SKM-1 (cell line): ENCODE data around the gene C2orf42.
"Not testable (repeated sequence)": the region's sequence is repeated elsewhere in the genome, so short reads cannot be mapped to it uniquely, and the experiment has no call there.

ENCODE experiments used
- DNase-seq: peaks from one replicate; lab custom pipeline; 2025; ENCODE audit not compliant: unreplicated experiment; lab: John Stamatoyannopoulos, UW

The C2orf42 gene

DNA sequence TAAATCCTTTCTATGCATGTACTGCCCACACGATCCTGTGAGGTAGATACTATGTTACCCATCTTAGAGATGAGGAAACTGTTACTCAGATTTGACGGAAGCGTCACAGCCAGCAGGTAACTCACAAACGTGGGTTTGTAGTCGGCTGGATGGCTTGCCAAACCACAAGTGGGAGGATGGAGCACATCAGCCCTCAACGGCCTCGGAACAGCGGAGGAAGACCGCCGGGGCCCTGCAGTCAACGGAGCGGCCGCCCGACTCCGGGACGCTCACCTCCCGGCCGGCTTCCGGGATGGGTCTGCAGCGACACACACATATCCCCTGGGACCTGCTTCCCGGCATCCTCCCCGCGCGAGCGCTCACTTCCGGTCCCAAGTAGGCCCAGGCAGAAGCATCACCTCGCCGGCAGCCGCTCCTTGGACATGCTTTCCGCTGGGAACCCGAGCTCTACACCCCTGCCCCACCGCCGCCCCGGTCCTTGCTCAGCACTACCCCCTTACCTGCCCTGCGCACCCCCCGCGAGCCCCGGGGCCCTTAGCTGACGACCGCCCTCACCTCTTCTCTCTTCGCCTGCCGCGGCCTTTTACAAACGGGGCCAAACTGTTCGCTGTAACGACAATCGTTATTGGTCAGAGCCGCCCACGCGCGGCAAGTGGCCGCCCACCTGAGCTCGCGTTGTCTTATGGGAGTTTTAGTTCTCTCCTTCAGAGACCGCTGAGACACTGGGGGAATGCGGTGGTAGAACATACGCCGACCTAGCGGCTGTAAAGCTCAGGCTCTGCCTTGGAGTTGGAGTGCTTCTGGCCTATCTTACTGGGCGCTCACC, at the start of gene C2orf42:
Gene C2orf42 (minus strand): TSS at position 602 of the 826 bp plus-strand sequence. CDS start 9,034 bp downstream, outside the sequence.
- peak; percentile 92 for DNase-seq

DNA sequence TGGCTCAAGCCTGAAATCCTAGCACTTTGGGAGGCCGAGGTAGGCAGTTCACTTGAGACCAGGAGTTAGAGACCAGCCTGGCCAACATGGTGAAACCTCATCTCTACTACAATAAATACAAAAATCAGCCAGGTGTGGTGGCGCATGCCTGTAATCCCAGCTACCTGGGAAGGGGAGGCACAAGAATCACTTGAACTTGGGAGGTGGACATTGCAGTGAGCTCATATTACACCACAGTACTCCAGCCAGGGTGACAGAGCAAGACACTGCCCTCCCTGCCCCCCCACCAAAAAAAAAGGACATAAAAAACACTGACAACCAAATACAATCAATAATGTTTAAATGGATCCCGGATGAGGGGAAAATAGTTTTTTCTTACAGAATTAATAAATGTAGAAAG, 49.8 kb upstream of the C2orf42 start:
- DNase-seq: no peak

DNA sequence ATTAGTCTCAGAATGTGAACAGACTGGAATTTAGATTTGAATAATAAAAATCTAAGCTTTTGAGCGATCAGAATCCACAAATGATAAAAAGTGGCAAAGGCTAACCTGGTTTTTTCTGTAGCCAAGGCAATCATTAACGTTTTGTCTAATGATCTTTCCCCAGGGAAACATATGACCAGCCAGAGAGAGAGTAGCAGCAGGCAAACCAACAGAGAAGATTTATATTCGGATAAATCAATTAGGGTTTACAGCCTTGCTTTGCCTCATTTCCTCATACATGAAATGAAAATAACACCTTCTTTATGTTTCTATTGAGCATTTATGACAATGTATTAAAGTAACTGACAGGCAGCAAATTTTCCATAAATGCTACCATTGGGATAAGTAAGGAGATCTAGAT, 43.1 kb upstream of the C2orf42 start:
- no peak for DNase-seq

GRCh38 chr2:70226781-70227180, 36.0 kb upstream of the C2orf42 start:
- DNase-seq: no peak

DNA sequence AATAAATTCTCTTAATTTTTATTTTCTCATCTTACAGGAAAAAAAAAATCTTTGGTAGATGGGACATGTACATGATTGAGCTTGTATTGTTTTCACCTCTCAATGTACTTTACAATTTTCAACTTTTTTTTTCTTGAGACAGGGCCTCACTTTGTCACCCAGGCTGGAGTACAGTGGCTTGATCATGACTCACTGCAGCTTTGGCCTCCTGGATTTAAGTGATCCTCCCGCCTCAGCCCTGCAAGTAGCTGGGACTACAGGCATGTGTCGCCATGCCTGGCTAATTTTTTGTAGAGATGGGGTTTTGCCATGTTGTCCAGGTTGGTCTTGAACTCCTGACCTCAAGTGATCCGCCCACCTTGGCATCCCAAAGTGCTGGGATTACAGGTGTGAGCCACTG, 32.5 kb upstream of the C2orf42 start:
- DNase-seq: not testable (repeated sequence)

DNA sequence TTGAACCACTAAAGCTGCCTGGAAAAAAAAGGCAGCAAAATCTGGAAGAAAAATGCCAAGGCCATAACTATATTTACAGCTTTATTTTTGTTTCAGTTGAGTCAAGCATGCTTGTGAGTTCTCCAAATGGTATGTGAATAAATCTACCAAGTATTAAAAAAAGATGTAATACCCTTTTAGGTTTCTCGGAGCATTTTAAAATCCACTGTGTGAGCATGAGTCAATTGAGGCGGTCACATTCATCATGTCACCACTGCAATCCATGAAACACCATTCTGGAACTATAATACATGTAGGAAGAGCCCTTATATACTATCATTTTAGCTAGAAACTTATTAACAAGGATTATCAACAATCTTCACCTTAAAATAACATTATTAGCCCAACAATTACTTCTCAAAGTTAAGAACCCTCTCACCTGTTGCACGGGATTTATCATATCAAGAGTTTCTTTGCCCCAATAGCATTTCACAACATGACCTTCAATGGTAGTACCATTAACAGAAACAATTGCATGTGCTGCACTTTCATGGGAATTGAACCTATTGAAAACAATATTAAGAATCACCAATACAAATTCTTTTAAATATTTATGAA, 24.2 kb upstream of the C2orf42 start:
- no peak for DNase-seq

- DNase-seq: no peak
Observed at GRCh38 chr2:70214365-70214764, 23.5 kb upstream of the C2orf42 start.

- no peak for DNase-seq
Observed at GRCh38 chr2:70212298-70212932, 21.6 kb upstream of the C2orf42 start.

- no peak for DNase-seq
Observed at GRCh38 chr2:70211595-70211994, 20.8 kb upstream of the C2orf42 start.

DNA sequence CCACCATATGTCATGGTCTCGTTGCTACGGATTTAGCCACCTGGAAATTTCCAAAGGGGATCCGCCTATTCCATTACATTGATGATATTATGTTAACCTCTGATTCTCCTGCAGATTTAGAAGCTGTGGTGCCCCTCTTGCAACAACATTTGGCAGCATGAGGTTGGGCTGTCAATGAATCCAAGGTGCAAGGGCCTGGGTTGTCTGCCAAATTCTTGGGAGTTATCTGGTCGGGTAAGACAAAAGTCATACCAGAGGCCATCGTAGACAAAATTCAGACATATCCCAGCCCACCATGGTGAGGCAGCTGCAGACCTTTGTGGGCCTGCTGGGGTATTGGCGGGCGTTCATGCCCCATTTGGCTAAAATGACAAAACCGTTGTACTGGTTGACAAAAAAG, 13.6 kb upstream of the C2orf42 start:
- DNase-seq: no peak

DNA sequence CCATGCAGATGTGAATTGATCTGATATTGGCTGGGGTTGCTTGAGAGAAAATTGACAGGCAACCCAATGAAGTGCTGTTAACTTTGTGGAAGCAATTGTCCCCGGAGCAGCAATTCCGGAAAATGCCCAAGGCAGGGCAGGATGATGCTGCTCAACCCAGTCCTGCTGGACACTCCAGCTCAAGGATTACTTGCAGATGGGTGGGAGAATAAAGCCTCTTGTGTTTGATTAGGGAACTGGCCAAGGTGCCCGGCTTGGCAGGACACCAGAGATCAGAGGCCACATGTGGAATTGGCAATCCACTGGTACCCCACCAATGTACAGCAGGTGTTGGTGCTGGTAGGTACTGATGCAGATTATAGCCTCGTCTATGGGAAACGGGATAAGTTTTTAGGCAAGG, 12.3 kb upstream of the C2orf42 start:
- no peak for DNase-seq

DNA sequence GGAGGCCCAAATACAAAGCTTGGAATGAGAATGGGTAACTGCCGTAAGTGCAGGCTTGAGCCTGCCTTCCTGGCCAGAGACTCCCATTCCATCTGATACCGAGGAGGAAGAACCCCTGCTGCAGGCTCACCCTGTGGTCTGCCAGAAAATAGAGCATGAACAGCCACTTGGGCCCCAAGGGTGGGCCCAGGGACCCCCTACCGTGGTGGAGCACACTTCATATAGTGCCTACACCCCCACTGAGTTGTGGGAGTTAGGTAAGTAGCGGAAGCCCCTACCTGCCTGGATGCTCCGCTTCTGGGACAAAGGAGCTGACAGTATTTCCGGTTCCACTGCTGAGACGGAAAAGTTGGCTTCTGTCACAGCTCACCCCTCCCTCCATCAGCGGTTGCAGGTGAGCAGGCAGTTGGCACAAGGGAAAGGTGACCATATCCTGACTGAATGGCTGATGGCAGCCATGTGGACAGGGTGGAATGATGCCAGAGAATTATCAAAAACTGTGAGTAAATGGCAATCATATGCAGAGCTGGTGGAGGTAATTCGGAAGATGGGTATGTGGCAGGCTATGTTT, 11.5 kb upstream of the C2orf42 start:
- DNase-seq: no peak

DNA sequence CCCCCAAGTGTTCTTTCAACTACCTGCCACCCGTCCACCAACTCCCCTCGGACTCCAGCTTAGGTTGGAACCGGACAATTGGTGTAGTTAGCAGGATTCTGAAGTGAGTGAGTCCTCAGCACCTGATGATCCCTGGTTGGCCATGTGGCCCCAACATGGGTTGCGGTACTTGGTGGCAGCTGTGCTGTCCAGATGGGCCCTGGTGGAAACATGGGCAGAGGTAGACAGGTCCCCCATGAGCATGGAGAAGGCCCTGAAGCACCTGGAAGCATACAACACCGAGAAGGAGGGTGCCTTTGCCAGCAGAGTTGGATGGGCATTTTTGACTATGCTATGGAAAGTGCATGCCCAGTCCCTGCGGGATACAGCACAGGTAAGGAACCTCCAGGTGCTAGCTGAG, 11.0 kb upstream of the C2orf42 start:
- DNase-seq: no peak

- DNase-seq: no peak
Observed at GRCh38 chr2:70201225-70201768, 10.5 kb upstream of the C2orf42 start.

GRCh38 chr2:70199320-70199864, 8.6 kb upstream of the C2orf42 start:
- DNase-seq: no peak

DNA sequence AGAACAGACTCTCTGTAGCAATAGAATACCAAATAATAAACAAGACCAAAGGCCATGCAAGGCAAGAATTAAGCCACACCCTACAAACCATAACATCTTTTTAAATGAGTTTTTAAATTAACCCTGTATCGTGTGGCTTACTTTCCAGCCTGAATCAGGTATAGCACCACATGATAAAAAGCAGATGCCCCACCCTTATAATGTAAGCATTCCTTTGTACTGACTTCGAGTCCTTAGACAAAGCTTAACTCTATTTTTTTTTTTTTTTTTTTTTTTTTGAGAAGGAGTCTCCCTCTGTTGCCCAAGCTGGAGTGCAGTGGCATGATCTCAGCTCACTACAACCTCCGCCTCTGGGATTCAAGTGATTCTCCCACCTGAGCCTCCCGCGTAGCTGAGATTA, 1.7 kb upstream of the C2orf42 start:
- DNase-seq: no peak

- no peak for DNase-seq
Observed at GRCh38 chr2:70191244-70191735, 471 bp upstream of the C2orf42 start.

- DNase-seq: no peak
Observed at GRCh38 chr2:70188460-70188859, 2.4 kb downstream of the C2orf42 start.

DNA sequence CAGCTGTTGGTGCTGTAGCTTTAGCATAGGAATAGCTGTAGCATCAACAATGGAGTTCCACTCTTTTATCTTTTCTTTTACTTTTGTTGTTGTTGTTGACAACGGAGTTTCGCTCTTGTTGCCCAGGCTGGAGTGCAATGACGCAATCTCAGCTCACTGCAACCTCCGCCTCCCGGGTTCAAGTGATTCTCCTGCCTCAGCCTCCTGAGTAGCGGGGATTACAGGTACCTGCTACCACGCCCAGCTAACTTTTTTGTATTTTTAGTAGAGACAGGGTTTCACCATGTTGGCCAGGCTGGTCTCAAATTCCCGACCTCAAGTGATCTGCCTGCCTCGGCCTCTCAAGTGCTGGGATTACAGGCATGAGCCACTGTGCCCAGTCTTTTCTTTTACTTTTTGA, 3.6 kb downstream of the C2orf42 start:
- not testable (repeated sequence) for DNase-seq

DNA sequence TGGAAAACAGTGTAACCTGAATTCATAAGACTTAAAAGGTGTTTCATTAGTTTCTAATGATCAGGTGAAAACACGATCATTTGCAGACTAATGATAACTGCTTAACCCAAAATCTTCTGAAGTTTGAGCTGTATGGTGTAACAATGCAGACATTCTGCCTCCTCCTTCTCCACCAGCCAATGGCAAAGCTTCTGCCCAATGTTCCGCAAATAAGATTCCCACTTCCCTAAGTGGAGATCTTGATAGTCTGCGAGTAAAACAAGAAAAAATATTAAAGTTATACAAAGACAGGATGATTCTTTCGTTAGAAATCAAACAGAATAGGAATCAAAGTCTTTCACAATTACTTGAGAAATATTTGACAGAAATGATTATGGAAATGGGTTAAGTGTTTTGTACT, 8.1 kb downstream of the C2orf42 start:
- DNase-seq: no peak

GRCh38 chr2:70181363-70181956, 9.4 kb downstream of the C2orf42 start:
- no peak for DNase-seq
